ENCODE results near the gene STIP1.
A peak's percentile ranks its signal among the peaks of the same experiment; 100 is the strongest.
"Not testable (repeated sequence)": the region's sequence is repeated elsewhere in the genome, so short reads cannot be mapped to it uniquely, and the experiment has no call there.

STIP1 gene

DNA sequence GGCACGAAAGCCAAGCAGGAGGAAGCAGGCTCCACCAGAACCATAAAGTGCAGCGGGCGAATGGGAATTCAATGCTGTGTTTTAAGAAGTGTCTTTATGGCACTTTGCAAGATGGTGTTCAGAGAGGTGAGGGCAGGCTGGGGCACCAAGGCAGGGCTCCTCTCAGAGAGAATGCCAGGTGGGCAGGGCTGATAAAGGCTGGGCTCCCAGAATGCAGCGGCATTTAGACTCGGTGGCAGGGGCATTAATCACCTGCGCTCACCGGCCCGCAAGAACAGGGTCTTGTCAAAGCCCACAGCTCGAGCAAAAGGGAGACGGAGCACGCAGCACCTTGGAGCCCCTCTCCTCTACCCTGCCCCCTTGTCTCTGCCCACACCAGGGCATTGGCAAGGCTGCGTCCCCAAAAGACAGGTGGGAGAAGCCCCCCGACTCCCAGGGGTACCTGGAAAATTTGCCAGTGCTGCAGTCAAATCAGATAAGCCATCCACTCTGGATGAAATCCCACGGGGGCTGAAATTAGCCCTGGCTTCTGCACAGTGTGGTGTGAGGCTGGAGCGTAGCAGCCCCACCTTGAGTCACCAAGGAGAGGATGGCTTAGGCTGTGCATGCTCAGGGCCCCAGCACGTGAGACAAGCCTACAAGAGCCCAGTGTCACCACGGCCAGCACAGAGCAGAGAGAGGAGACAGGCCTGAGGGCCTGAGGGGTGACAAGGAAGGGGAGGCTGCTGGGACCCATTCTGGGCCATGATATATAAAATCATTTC is 28.2 kb upstream of the STIP1 start:
- no peak for DNase-seq (ENCODE audit: low spot score)

- DNase-seq (ENCODE audit: low spot score) = no peak
Observed at GRCh38 chr11:64161037-64161436, 24.9 kb upstream of the STIP1 start.

DNA sequence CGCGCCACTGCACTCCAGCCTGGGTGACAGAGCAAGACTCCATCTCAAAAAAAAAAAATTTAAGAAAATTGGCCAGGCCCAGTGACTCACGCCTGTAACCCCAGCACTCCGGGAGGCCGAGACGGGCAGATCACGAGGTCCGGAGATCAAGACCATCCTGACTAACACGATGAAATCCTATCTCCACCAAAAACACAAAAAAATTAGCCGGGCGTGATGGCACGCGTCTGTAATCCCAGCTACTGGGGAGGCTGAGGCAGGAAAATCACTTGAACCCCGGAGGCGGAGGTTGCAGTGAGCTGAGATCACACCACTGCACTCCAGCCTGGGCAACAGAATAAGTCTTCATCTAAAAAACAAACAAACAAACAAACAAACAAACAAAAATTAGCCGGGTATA is 23.2 kb upstream of the STIP1 start:
- not testable (repeated sequence) for DNase-seq (ENCODE audit: low spot score)

- no peak for DNase-seq (ENCODE audit: low spot score)
Observed at GRCh38 chr11:64163951-64164350, 22.0 kb upstream of the STIP1 start.

DNA sequence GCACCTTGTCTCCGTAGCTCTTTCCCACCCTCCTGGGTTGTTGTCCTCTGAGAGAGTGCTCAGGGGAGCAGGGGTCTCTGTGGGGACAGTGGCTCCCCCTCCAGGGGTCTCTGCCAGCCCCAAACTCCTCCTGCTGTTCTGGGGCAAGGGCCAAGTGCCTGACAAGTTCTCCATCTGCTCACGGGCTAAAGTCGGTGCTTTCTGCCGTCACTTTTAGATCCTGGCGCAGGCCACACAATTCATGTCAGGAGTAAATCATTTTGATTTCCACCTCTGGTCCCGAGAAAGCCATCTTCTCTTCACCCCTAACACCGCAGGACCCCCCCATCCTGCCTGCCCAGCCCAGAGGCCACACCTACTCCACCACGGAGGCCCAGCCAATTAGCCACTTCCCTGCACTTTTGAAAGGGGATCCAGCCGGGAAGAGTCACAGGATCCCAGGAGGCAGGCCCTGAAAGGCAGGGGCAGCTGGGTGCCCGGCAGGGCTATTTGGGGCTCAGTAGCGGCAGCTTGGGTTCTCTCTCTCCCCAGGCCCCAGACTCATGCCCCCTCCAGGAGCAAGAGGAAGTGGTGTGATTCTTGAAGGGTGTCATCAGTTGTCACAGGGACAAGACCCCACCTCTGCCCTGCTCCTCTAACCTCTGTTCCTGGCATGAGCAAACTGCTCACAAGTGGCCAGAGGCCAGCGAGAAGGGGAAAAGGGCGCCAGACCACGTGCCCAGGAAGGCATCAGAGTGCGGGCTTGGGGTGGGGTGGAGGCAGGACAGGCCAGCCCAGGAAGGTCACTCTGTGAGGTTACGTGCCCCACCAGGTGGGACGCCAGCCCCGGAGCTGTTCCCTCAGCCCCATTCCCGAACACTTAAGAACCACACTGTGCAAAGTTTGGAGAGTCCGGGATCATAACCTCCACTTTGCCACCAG is 21.3 kb upstream of the STIP1 start:
- DNase-seq (ENCODE audit: low spot score) = no peak

GRCh38 chr11:64165481-64165841 is 20.5 kb upstream of the STIP1 start:
- DNase-seq (ENCODE audit: low spot score) = peak; percentile 7

DNA sequence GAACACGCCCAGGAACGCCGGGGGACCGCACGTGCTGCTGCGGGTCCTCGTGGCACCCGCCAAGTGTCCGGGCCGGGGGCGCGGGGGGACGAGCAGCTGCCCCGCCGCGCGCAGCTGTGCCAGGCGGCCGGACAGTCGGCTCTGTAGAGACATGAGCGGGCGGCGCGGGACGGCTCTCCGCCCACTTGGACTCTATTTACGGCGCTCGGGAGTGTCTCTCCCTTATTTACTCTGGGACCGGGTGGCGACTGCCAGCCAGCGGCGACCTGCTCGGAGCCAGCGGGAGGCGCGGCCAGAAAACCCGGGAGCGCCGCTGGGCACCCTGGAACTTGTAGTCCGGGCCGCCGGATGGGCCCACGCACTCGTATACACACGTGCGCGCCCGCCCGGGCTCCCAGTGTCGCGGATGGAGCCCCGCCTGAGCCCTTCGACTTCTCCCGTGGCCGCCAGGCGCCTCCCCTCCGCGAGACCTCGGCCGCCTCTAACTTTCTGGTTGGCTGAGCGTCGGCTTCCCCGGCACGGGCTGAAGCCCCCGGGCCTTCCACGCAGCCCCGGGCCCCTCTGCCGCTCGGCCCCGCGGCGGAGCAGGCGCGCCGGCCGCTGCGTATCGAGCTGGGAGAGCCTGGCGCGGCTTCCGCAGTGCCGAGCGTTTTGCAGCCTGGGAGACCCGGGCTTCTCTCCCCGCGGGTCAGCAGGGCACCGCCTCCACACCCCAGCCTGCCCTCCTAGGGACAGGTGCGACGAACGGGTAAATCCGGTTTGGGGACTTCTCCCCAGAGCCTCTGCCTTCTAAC is 19.9 kb upstream of the STIP1 start, which contains the start of gene MACROD1:
MACROD1 (minus strand) TSS at position 272 of the 794 bp plus-strand sequence; CDS start at position 153, 119 bp downstream.
- peak; percentile 78 for DNase-seq (ENCODE audit: low spot score)

DNA sequence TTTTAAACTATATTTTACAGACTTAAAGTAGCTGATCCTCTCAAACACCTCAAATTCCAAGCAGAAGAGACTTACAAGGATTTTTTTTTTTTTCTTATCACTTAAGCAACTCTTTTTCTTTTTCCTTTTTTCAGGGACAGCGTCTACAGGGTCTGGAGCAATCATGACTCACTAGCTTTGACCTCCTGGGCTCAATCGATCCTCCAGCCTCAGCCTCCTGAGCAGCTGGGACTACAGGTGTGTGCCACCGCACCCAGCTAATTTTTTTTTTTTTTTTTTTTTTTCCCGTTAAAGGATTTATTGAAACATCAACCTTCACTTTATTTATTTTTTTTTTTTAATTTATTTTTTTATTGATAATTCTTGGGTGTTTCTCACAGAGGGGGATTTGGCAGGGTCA is 15.6 kb upstream of the STIP1 start:
- no peak for DNase-seq (ENCODE audit: low spot score)

DNA sequence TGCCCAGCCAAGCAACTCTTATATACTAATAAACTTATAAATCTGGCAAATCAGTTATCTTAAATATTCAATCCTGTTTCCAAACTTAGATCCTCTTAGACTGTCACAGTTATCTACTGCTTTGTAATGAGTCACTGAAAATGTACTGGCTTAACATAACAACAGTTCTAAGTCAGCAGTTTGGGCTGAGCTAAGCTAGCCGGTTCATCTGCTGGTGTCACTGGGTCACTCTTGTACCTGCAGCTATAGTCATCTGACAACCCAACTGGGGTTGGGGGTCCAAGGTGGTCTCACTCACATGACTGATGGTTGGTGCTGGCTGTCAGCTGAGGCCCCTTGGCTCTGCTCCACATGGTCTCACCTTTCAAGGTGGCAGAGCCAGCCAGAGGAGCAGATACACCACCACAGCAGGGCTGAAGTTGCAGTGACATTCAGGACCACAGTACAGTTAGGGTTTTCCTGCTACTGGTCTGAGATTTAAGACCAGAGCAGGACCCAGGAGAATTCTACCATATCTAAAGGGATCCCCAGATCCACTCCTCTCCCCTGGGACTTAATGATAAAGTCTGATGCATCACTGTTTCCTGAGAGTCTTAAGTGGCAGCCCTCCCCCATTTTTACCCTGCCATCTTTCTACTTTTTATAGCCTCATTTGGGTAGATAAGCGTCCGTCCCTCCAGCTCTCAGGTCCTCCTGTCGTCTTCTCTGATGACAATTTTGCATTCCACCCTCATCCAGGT is 12.2 kb upstream of the STIP1 start:
- no peak for DNase-seq (ENCODE audit: low spot score)

DNA sequence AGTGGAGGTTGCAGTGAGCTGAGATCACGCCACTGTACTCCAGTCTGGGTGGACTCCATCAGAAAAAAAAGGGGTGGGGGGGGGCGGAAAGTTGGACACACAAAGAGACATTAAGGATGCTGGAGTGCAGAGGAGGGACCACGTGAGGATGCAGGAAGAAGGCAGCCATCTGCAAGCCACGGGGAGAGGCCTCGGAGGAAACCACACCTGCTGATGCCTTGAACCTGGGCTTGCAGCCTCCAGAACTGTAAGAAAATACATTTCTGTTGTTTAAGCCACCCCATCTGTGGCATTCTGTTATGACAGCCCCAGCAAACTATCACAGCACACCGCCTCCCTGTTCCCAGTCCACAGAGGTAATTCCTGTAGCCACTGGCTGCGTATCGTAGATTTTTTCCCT is 9.2 kb upstream of the STIP1 start:
- no peak for DNase-seq (ENCODE audit: low spot score)

DNA sequence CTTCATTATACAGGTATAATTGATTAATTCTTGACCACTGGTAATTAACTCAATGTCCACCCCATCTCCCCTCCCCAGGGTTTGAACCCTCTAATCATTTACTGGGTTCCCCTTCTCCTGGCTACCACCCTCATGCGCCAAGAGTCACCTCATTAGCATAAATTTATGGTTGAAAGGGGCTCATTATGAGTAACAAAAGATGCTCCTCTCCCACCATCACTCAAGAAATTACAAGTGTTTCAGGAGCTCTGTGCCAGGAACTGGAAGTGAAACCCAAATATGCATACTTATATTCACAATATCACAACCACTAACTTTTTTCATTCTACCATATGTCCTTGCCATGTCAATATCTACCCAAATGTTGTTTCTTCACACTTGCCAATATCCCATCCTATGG is 7.8 kb upstream of the STIP1 start:
- DNase-seq (ENCODE audit: low spot score) = no peak

GRCh38 chr11:64178951-64179639 is 6.9 kb upstream of the STIP1 start:
- no peak for DNase-seq (ENCODE audit: low spot score)

DNA sequence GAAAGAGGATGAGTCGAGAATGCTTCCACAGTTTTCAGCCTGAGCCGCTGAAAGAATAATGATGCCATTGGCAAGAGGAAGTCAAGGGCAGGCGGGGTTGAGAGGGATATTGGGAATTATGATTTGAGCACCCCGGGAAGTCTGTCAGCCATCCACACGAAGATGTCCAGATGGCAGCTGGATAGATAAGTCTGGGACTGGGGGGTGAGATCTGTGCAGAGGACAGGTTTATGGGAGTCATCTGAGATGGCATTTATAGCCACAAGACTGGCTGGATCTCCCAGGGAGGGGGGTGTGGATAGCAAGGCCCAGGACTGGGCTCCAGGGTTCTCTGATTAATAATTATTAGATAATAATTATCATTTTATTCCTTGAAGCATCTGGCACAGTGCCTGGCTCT is 5.1 kb upstream of the STIP1 start:
- DNase-seq (ENCODE audit: low spot score) = no peak

GRCh38 chr11:64181506-64182411 is 4.2 kb upstream of the STIP1 start:
- DNase-seq (ENCODE audit: low spot score) = peak; percentile 44

DNA sequence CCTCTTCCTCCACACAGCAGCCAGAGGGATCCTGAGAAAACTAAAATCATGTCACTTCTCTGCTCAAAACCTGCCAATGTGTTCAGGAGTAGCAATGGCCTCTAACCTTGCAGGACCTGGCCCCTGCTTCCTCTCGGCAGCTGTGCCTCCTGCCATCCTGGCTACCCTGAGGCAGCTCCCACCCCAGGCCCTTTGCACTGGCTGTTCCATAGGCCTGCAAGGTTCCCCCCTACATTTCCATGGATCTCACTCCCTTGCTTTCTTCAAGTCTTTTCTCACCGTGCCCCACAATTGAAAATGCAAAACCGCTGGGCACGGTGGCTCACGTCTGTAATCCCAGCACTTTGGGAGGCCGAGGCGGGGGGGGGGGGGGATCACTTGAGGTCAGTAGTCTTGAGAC is 2.1 kb upstream of the STIP1 start:
- DNase-seq (ENCODE audit: low spot score) = no peak

- no peak for DNase-seq (ENCODE audit: low spot score)
Observed at GRCh38 chr11:64185175-64185692, 737 bp upstream of the STIP1 start.

GRCh38 chr11:64186492-64187165 is 658 bp downstream of the STIP1 start:
- DNase-seq (ENCODE audit: low spot score) = peak; percentile 64

- no peak for DNase-seq (ENCODE audit: low spot score)
Observed at GRCh38 chr11:64192434-64192833, 6.5 kb downstream of the STIP1 start.

GRCh38 chr11:64196626-64197025 is 10.7 kb downstream of the STIP1 start:
- DNase-seq (ENCODE audit: low spot score) = no peak

Data from CD4-positive, alpha-beta T cell treated with Interleukin-2 at 100 ng/mL for 4 hours (primary cell).